Adrenal gland (tissue), 12 donors: ENCODE data around the gene GIGYF1. TPM values are rescaled to one million over a fixed set of nuclear protein-coding genes. Genes with fewer than 3 reads are reported as not detected.

ENCODE experiments used
- DNase-seq, 7 donors: peaks; one replicate each; pipeline ENCODE4 v3.0.0-alpha.2; 2019 to 2020
- H3K27ac ChIP-seq, 5 donors: fragments of 200-600 bp; sonication (generic) in 4 of 5; 1 replicate in 3 of 5; 2 replicates in 2 of 5; pipeline versions ENCODE4 v1.5.1 to v1.8.0; 2016 to 2020; ENCODE audit warnings: mild to moderate bottlenecking in 1 of 5
- H3K27me3 ChIP-seq: fragments of 200-600 bp; 2 replicates; pipeline ENCODE4 v1.8.0; 2021
- H3K36me3 ChIP-seq, 2 donors: fragments of 200-600 bp; replicated peaks in 1 of 2; 1 replicate in 1 of 2; 2 replicates in 1 of 2; pipeline versions ENCODE4 v1.5.1 to v1.8.0; 2018 to 2022
- H3K4me1 ChIP-seq, 2 donors: fragments of 200-600 bp; replicated peaks in 1 of 2; 1 replicate in 1 of 2; 2 replicates in 1 of 2; pipeline versions ENCODE4 v1.5.1 to v1.8.0; 2018 to 2021
- H3K4me3 ChIP-seq, 4 donors: fragments of 200-600 bp; sonication (generic) in 3 of 4; one replicate each; pipeline ENCODE4 v1.5.1; 2016 to 2018
- H3K9me3 ChIP-seq, 3 donors: fragments of 200-600 bp; sonication (generic) in 1 of 3; replicated peaks in 1 of 3; 1 replicate in 2 of 3; 2 replicates in 1 of 3; pipeline versions ENCODE4 v1.5.1 to v1.8.0; 2016 to 2021
- CTCF ChIP-seq, 6 experiments: fragments of 450-650 bp in 4 of 6; fragments of 200-600 bp in 2 of 6; sonication (generic) in 1 of 6; IDR thresholded peaks; 1 replicate in 5 of 6; 2 replicates in 1 of 6; pipeline versions ENCODE4 v1.5.1 to v1.8.0; 2016 to 2021; ENCODE audit warnings: antibody characterized with exemption in 6 of 6, mild to moderate bottlenecking in 2 of 6, moderate library complexity in 1 of 6
- POLR2A ChIP-seq, 2 donors: fragments of 450-650 bp; IDR thresholded peaks; one replicate each; pipeline ENCODE4 v1.6.1; 2017; ENCODE audit warnings: antibody characterized with exemption in 2 of 2, mild to moderate bottlenecking in 2 of 2, moderate library complexity in 1 of 2
- WGBS, 4 donors: extraction: QIAGEN DNeasy Blood & Tissue Kit in 2 of 4; methylation state at CpG; one replicate each; pipeline versions ENCODE4 v1.1.5 to v1.1.7; 2013 to 2017; 5-methylcytosine and 5-hydroxymethylcytosine counted together
- intact Hi-C, 2 donors: fragments of 100-400 bp; cut with DNase I; formaldehyde crosslinking; loops; one replicate each; pipeline versions ENCODE4 v1.14.1 to v1.15.0; 2022 to 2023
- polyA plus RNA-seq, 3 donors: library from polyadenylated mRNA; stranded (reverse); fragments of 200-250 nt in 2 of 3; fragments of 350-450 nt in 1 of 3; fragmentation: Illumina TruSeq in 1 of 3; extraction: RNeasy Lipid Tissue Mini Kit (QIAGEN cat#74804) in 1 of 3; gene quantifications; one replicate each; pipeline ENCODE4 v1.2.3, GENCODE V29; 2013 to 2014
- total RNA-seq, 9 donors: library from RNA; depleted of rRNA in 4 of 9; stranded (reverse); fragments of >200 nt in 4 of 9; fragments of 120-200 nt in 1 of 9; fragmentation: NEBNext Ultra II Directional in 1 of 9; extraction: Animal tissue kit (Norgen Biotek cat#: 25700) in 1 of 9; gene quantifications; one replicate each; pipeline versions ENCODE4 v1.1.0 to v1.2.4, GENCODE V29; 2013 to 2023
- donor health status: healthy with polysubstance abuse.
- donor health status: Bipolar disorder and iron deficiency.
- donor health status: DM: yes; HTN: yes; CAD: no.
- donor health status: DM: no; HTN: no; CAD: no.
- donor health status: DM: no; HTN: no; CAD: no.
- donor health status: DM: yes; HTN: yes; CAD: no.

GIGYF1 gene
- total and polyA plus RNA-seq, 12 donors: 5.4 to 167 (median 25.9) TPM

GRCh38 chr7:100630066-100630465, 64.0 kb downstream of the GIGYF1 start:
- no peaks in the 10 kb centered on the region for H3K27me3 ChIP-seq
- TF ChIP-seq POLR2A (IDR thresholded peaks at IDR 0.05) (no peak), CTCF (IDR thresholded peaks at IDR 0.05) (no peak)
- intact Hi-C loops: no loop called here
- no peak overlapping the region for H3K27ac ChIP-seq
- H3K9me3 ChIP-seq: no peaks in the 10 kb centered on the region
- 91 to 98% (median 95%) methylated on average over 4 of the region's 4 CpGs for WGBS, 4 donors
- H3K4me1 ChIP-seq: peaks cover 12 to 15% of the 10 kb centered on the region in 2 donors
- no peak overlapping the region for H3K4me3 ChIP-seq
- no peaks in the 10 kb centered on the region for H3K36me3 ChIP-seq
- DNase-seq: no peak

Other genes with a start within 250 kb of the GIGYF1 start
- gene SPACDR, start 230.0 kb downstream of the GIGYF1 start, total RNA-seq: under 1 TPM in 4 of 9 donors, not detected in 5; 0.36 to 0.78 (median 0.49) TPM
- 1 to 10 TPM in 2 of 3 donors, not detected in 1; 1.2 to 2.9 TPM for gene SPACDR, start 230.0 kb downstream of the GIGYF1 start, polyA plus RNA-seq
- gene TSC22D4, start 215.0 kb downstream of the GIGYF1 start, total RNA-seq: 10 to 100 TPM; 22.1 to 96.1 (median 58.6) TPM
- 10 to 100 TPM; 11.2 to 80.5 (median 73.6) TPM for gene TSC22D4, start 215.0 kb downstream of the GIGYF1 start, polyA plus RNA-seq
- gene NYAP1, start 210.3 kb downstream of the GIGYF1 start, total RNA-seq: 1 to 10 TPM in 8 of 9 donors, not detected in 1; 1.4 to 3.6 (median 3.3) TPM
- 10 to 100 TPM in 1 of 3 donors, 1 to 10 TPM in 1, under 1 TPM in 1; 0.79 to 26.1 (median 2.8) TPM for gene NYAP1, start 210.3 kb downstream of the GIGYF1 start, polyA plus RNA-seq
- gene AGFG2, start 155.0 kb downstream of the GIGYF1 start, total RNA-seq: 100 to 1,000 TPM in 6 of 9 donors, 10 to 100 TPM in 3; 17.1 to 175 (median 142) TPM
- 10 to 100 TPM; 14.0 to 61.5 (median 30.9) TPM for gene AGFG2, start 155.0 kb downstream of the GIGYF1 start, polyA plus RNA-seq
- 1 to 10 TPM in 3 of 9 donors, under 1 TPM in 3, not detected in 3; 0.67 to 5.1 (median 1.2) TPM for gene SAP25, start 120.3 kb downstream of the GIGYF1 start, total RNA-seq
- 10 to 100 TPM in 1 of 3 donors, 1 to 10 TPM in 1, not detected in 1; 3.6 to 11.3 TPM for gene SAP25, start 120.3 kb downstream of the GIGYF1 start, polyA plus RNA-seq
- 100 to 1,000 TPM in 1 of 9 donors, 10 to 100 TPM in 8; 10.4 to 128 (median 59.4) TPM for gene LRCH4, start 108.1 kb downstream of the GIGYF1 start, total RNA-seq
- 100 to 1,000 TPM in 2 of 3 donors, 10 to 100 TPM in 1; 15.0 to 235 (median 109) TPM for gene LRCH4, start 108.1 kb downstream of the GIGYF1 start, polyA plus RNA-seq
- gene FBXO24, start 107.9 kb downstream of the GIGYF1 start, total RNA-seq: 1 to 10 TPM in 3 of 9 donors, under 1 TPM in 4, not detected in 2; 0.24 to 1.4 (median 0.69) TPM
- 1 to 10 TPM in 2 of 3 donors, under 1 TPM in 1; 0.16 to 2.8 (median 1.5) TPM for gene FBXO24, start 107.9 kb downstream of the GIGYF1 start, polyA plus RNA-seq
- gene PCOLCE, start 91.9 kb downstream of the GIGYF1 start, total RNA-seq: 100 to 1,000 TPM in 2 of 9 donors, 10 to 100 TPM in 7; 15.7 to 369 (median 68.1) TPM
- 100 to 1,000 TPM in 2 of 3 donors, 10 to 100 TPM in 1; 21.5 to 222 (median 184) TPM for gene PCOLCE, start 91.9 kb downstream of the GIGYF1 start, polyA plus RNA-seq
- 10 to 100 TPM; 14.0 to 54.5 (median 35.8) TPM for gene MOSPD3, start 81.7 kb downstream of the GIGYF1 start, total RNA-seq
- gene MOSPD3, start 81.7 kb downstream of the GIGYF1 start, polyA plus RNA-seq: 10 to 100 TPM; 27.3 to 51.9 (median 29.6) TPM
- gene TFR2, start 52.7 kb downstream of the GIGYF1 start, total RNA-seq: 1 to 10 TPM in 5 of 9 donors, under 1 TPM in 4; 0.24 to 6.7 (median 1.4) TPM
- gene TFR2, start 52.7 kb downstream of the GIGYF1 start, polyA plus RNA-seq: 1 to 10 TPM in 2 of 3 donors, under 1 TPM in 1; 0.88 to 2.1 (median 1.1) TPM
- gene ACTL6B, start 37.8 kb downstream of the GIGYF1 start, total RNA-seq: 1 to 10 TPM in 4 of 9 donors, not detected in 5; 1.7 to 3.8 (median 2.1) TPM
- gene ACTL6B, start 37.8 kb downstream of the GIGYF1 start, polyA plus RNA-seq: 1 to 10 TPM in 2 of 3 donors, under 1 TPM in 1; 0.64 to 5.1 (median 2.5) TPM
- 100 to 1,000 TPM in 8 of 9 donors, 10 to 100 TPM in 1; 54.1 to 365 (median 279) TPM for gene GNB2, start 20.5 kb downstream of the GIGYF1 start, total RNA-seq
- gene GNB2, start 20.5 kb downstream of the GIGYF1 start, polyA plus RNA-seq: 100 to 1,000 TPM; 105 to 139 (median 105) TPM
- 10 to 100 TPM in 8 of 9 donors, 1 to 10 TPM in 1; 8.7 to 60.9 (median 35.1) TPM for gene POP7, start 11.9 kb upstream of the GIGYF1 start, total RNA-seq
- 10 to 100 TPM; 24.8 to 48.5 (median 27.1) TPM for gene POP7, start 11.9 kb upstream of the GIGYF1 start, polyA plus RNA-seq
- gene EPO, start 26.2 kb upstream of the GIGYF1 start, total RNA-seq: under 1 TPM in 1 of 9 donors, not detected in 8; 0.17 TPM
- under 1 TPM in 1 of 3 donors, not detected in 2; 0.10 TPM for gene EPO, start 26.2 kb upstream of the GIGYF1 start, polyA plus RNA-seq
- not detected for gene ZAN, start 39.3 kb upstream of the GIGYF1 start, total RNA-seq
- gene ZAN, start 39.3 kb upstream of the GIGYF1 start, polyA plus RNA-seq: not detected
- gene EPHB4, start 133.3 kb upstream of the GIGYF1 start, total RNA-seq: 100 to 1,000 TPM in 6 of 9 donors, 10 to 100 TPM in 3; 67.5 to 188 (median 111) TPM
- gene EPHB4, start 133.3 kb upstream of the GIGYF1 start, polyA plus RNA-seq: 10 to 100 TPM; 31.5 to 67.3 (median 37.2) TPM
- 10 to 100 TPM in 7 of 9 donors, 1 to 10 TPM in 2; 8.0 to 35.1 (median 19.7) TPM for gene SLC12A9, start 158.5 kb upstream of the GIGYF1 start, total RNA-seq
- gene SLC12A9, start 158.5 kb upstream of the GIGYF1 start, polyA plus RNA-seq: 10 to 100 TPM in 2 of 3 donors, 1 to 10 TPM in 1; 6.1 to 60.3 (median 34.6) TPM
- gene TRIP6, start 173.1 kb upstream of the GIGYF1 start, total RNA-seq: 100 to 1,000 TPM in 2 of 9 donors, 10 to 100 TPM in 6, 1 to 10 TPM in 1; 6.1 to 105 (median 70.7) TPM
- 10 to 100 TPM in 2 of 3 donors, 1 to 10 TPM in 1; 8.9 to 88.6 (median 67.6) TPM for gene TRIP6, start 173.1 kb upstream of the GIGYF1 start, polyA plus RNA-seq
- gene SRRT, start 180.9 kb upstream of the GIGYF1 start, total RNA-seq: 100 to 1,000 TPM in 4 of 9 donors, 10 to 100 TPM in 5; 44.0 to 156 (median 70.7) TPM
- gene SRRT, start 180.9 kb upstream of the GIGYF1 start, polyA plus RNA-seq: 100 to 1,000 TPM in 2 of 3 donors, 10 to 100 TPM in 1; 83.7 to 289 (median 226) TPM
- gene UFSP1, start 195.5 kb upstream of the GIGYF1 start, total RNA-seq: 10 to 100 TPM in 1 of 9 donors, 1 to 10 TPM in 8; 2.8 to 12.7 (median 5.2) TPM
- 1 to 10 TPM; 2.5 to 6.8 (median 6.5) TPM for gene UFSP1, start 195.5 kb upstream of the GIGYF1 start, polyA plus RNA-seq
- gene ACHE, start 201.6 kb upstream of the GIGYF1 start, total RNA-seq: 10 to 100 TPM in 1 of 9 donors, 1 to 10 TPM in 4, under 1 TPM in 4; 0.26 to 10.2 (median 1.2) TPM
- gene ACHE, start 201.6 kb upstream of the GIGYF1 start, polyA plus RNA-seq: 1 to 10 TPM; 1.2 to 3.3 (median 3.0) TPM